GM12801 (cell line): ENCODE data around the gene UBE2D3.

Experiments
- TF ChIP-seq, protein P1 (sequence below): IDR thresholded peaks from one replicate; pipeline ENCODE4 v1.5.1; 2011; ENCODE audit warnings: control low read depth; ENCODE audit not compliant: insufficient read length; ENCODE audit errors: extremely low read depth

UBE2D3 gene

GRCh38 chr4:102807345-102807744, 20.0 kb downstream of the UBE2D3 start:
- TF ChIP-seq, protein P1, sequence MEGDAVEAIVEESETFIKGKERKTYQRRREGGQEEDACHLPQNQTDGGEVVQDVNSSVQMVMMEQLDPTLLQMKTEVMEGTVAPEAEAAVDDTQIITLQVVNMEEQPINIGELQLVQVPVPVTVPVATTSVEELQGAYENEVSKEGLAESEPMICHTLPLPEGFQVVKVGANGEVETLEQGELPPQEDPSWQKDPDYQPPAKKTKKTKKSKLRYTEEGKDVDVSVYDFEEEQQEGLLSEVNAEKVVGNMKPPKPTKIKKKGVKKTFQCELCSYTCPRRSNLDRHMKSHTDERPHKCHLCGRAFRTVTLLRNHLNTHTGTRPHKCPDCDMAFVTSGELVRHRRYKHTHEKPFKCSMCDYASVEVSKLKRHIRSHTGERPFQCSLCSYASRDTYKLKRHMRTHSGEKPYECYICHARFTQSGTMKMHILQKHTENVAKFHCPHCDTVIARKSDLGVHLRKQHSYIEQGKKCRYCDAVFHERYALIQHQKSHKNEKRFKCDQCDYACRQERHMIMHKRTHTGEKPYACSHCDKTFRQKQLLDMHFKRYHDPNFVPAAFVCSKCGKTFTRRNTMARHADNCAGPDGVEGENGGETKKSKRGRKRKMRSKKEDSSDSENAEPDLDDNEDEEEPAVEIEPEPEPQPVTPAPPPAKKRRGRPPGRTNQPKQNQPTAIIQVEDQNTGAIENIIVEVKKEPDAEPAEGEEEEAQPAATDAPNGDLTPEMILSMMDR = no peak

- TF ChIP-seq, protein P1 = no peak
These were observed 27.5 kb downstream of the UBE2D3 start for GRCh38 chr4:102799816-102800215.

DNA sequence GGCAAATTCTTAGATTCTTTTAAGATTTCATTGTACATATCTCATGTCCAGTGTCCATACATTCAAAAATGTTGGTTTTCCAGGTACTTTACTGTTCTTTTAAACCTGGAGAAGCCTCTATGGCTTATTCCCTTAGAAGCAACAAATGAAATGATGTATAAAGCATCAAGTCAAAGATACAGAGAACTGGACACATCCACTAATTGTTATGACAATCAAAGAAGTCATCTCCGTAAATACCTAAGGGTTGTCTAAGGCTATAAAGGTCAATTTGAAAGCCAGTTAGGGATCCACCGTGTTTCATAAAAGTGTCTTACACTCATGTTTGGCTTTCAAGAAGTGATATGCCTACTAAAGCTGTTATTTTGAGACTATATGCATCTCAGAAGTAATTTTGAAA, 32.4 kb downstream of the UBE2D3 start:
- TF ChIP-seq, protein P1 = no peak

DNA sequence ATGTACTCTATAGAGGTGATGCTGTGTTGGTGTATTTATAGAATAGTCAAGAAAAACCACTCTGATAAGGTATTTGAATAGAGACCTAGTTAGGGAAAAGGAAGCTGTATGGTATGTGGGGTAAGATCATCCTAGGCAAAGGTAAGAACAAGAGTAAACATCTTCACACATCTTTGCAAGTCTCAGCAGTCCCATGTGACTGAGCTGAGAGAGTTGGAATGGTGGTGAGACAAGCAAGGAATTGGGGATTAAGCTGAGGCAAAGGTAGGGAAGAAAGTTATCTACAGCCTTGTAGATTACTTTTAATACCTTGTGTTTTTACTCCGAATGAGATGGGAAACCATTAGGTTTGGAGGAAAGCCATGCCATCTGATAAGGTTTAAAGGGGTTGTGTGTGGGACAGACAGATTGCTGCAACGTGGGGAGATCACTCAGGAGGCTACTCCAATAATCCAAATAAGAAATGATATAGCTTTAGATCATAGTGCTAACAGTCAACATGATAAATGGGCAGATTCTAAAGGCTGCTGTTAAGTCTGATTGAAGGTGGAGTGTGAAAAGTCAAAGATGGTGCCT, 34.9 kb downstream of the UBE2D3 start:
- TF ChIP-seq, protein P1 = no peak

DNA sequence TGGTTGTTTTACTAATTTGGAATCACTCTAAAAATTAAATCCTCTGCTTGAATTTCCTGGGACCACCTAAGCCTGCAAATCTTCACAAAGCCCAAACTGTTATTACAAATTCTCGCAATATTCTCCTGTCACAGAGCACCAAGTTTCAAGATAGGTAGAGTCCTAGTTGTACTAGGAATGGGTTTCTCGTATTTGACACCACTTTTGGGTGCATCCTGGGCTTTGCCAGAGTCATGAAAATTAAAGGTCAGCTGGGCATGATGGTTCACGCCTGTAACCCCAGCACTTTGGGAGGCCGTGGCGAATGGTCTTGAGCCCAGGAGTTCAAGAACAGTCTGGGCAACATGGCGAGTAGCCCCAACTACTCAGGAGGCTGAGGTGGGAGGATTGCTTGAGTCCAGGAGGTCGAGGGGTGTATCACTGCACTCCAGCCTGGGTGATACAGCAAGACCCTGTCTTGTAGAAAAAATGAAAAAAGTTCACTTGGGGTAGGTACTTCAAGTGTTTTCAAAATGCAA, 36.0 kb downstream of the UBE2D3 start:
- TF ChIP-seq, protein P1 = no peak

DNA sequence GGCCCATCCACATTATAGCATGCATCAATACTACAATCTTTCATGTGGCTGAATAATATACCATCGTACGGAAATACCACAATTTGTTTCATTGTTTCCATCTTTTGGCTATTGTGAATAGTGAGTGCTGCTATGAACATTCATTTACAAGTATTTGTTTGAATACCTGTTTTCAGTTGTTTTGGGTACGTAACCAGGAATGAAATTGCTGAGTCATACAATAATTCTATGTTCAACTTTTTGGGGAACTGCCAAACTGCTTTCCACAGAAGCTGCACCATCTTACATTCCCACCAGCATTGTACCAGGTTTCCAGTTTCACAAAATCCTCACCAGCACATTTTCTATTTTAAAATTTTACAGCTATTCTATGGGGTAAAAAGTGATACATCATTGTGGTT, 38.0 kb downstream of the UBE2D3 start:
- TF ChIP-seq, protein P1 = no peak

DNA sequence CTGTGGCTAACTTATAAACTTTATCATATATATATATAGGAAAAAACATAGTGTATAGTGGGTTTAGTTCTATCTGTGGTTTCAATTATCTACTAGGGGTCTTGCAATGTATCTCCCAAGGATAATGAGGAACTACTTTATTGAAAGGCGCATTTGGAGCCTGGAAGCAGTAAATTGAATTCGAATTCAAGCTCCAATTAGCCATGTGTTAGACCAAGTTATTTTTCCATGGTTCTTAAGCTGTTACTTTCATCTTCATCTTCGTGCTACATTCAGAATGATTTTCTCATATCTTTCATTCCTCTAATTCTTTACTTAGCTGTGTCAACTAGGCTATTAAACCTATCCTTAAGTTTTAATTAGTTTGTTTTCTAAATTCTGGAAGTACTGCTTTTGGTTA, 39.4 kb downstream of the UBE2D3 start:
- TF ChIP-seq, protein P1 = no peak
